IPS-20b (cell line): Measurements from ENCODE around the gene MAST1.

ENCODE experiments used
- H3K27ac ChIP-seq: one replicate; pipeline ENCODE4 v1.5.1; 2013; ENCODE audit warnings: low read length
- H3K27me3 ChIP-seq: 2 replicates; pipeline ENCODE4 v1.6.1; 2013; ENCODE audit warnings: mild to moderate bottlenecking, low read length, inconsistent platforms; ENCODE audit not compliant: insufficient read depth
- H3K36me3 ChIP-seq: 2 replicates; pipeline ENCODE4 v1.6.1; 2013; ENCODE audit warnings: low read depth, mild to moderate bottlenecking, inconsistent platforms, low read length, moderate library complexity; ENCODE audit not compliant: insufficient read depth
- H3K4me1 ChIP-seq: 2 replicates; pipeline ENCODE4 v1.6.1; 2013; ENCODE audit warnings: mild to moderate bottlenecking, control low read depth, inconsistent platforms, low read length, moderate library complexity; ENCODE audit not compliant: insufficient read depth
- H3K4me3 ChIP-seq: 2 replicates; pipeline ENCODE4 v1.5.1; 2013; ENCODE audit warnings: mild to moderate bottlenecking, low read length, inconsistent platforms
- H3K9ac ChIP-seq: 2 replicates; pipeline ENCODE4 v1.6.1; 2013; ENCODE audit warnings: low read depth, mild to moderate bottlenecking, inconsistent platforms, low read length, moderate library complexity
- H3K9me3 ChIP-seq: 2 replicates; pipeline ENCODE4 v1.6.1; 2013; ENCODE audit warnings: mild to moderate bottlenecking, low read depth, low read length, inconsistent platforms; ENCODE audit not compliant: insufficient read depth

MAST1 gene

DNA sequence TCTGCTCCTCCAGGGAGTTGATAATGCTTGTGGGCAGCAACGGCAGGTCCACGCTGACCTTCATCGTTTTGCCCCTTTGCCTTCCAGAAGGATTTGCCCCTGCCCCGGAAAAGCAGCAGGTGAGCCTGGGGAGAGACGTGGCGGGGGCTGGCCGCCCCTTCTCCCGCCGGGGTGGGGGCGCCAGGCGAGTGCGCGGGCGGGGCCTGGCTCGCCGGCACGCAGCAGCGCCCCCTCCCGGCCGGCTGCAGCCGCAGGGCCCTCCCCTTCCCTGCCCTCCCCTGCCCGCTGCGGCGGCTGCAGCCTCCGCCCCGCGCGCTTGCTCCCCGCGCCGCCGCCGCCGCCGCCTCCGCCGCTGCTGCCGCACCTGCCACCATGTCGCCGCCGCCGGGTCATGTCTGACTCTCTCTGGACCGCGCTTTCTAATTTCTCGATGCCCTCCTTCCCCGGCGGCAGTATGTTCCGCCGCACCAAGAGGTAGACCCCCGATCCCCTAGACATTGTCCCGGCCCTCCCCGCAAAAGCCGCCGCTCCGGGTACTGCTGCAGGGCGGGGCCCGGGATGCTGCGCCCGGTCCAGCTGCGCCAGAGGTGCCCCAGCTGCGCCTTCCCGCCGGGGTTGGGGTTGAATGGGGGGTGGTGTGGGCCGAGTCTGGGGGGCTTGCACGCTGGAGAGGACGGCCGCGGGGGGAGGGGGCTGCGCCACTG, at the start of gene MAST1:
Gene MAST1, plus strand, starts transcription at position 334 of the 704 bp plus-strand sequence. Its CDS starts 58 bp downstream, at position 392.
- H3K9ac ChIP-seq: peak within 1 kb of the TSS; percentile 55; the same call in 1 of the 2 replicates
- H3K4me3 ChIP-seq: peak within 1 kb of the TSS; percentile 69
- no peaks in the 10 kb centered on the region for H3K9me3 ChIP-seq
- peaks cover 53% of the 10 kb centered on the region for H3K27me3 ChIP-seq
- H3K27ac ChIP-seq: no peak within 1 kb of the TSS
- H3K36me3 ChIP-seq: no peaks in the 10 kb centered on the region
- peaks cover 9% of the 10 kb centered on the region for H3K4me1 ChIP-seq

DNA sequence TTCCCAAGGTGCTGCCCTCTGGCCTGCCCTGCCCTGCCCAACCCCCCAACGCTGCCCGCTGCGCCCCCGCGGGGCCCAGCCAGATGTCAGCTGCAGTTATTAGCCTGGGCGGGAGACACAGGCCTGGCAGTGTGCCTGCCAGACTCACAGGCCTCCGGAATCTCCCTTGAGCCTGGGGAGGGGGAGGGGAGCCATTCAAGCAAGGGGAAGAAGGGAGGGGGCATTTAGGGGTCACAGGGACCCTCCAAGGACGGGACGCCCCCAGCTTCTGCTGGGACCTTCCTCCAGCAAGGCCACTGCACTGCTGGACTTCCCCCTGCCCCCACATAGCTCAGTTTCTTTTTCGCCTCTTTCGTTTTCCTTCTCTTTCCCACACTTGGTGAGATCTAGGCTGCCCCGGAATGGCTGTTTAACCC, 49.6 kb upstream of the MAST1 start:
- peak overlapping the region; percentile 48; the same call in 1 of the 2 replicates for H3K9ac ChIP-seq
- H3K4me3 ChIP-seq: peak overlapping the region; percentile 76
- no peak overlapping the region for H3K27ac ChIP-seq
- H3K4me1 ChIP-seq: peaks cover 21% of the 10 kb centered on the region
- H3K9me3 ChIP-seq: no peaks in the 10 kb centered on the region
- H3K27me3 ChIP-seq: peaks cover 32% of the 10 kb centered on the region
- no peaks in the 10 kb centered on the region for H3K36me3 ChIP-seq

DNA sequence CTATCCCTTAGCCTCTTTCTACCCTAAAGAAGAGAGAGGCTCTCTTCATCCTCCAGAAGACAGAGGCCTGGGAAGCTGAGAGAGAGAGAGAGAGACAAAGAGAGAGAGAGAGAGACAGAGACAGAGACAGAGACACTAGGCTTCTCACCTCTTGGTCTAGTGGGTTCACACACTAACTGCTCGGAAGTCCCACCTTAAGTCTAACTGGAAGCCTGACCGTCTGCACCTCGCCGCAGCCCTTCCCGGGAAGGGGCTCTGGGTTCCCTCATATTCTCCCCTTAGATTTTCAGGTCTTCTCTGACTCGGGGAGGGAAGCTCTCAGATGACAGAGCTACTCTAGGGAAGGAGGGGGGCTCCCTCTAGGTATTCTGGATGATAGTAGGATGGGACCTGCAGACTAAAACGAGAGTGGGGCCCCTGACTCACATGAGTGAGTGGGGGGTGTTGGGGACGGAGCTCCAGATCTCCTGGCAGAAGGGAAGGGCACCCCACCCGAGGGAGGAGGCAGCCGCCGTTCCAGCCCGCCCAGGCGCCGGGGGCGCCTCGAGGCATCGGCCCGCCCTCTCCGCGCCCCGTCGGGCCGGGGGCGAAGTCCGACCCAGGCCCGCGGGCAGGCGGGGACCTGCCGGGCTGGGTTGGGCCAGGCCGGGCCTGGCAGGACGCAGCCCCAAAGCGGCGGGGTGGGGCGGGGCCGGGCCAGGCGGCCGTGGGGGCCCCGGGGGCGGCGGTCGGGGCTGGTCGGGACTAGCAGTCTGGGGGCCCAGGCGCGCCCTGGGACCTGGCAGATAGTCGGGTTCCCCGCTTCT, 49.0 kb upstream of the MAST1 start:
- no peak overlapping the region for H3K27ac ChIP-seq
- no peaks in the 10 kb centered on the region for H3K9me3 ChIP-seq
- H3K36me3 ChIP-seq: no peaks in the 10 kb centered on the region
- H3K4me1 ChIP-seq: peaks cover 24% of the 10 kb centered on the region
- peaks cover 34% of the 10 kb centered on the region for H3K27me3 ChIP-seq
- peak overlapping the region; percentile 48; the same call in 1 of the 2 replicates for H3K9ac ChIP-seq
- peak overlapping the region; percentile 76 for H3K4me3 ChIP-seq

DNA sequence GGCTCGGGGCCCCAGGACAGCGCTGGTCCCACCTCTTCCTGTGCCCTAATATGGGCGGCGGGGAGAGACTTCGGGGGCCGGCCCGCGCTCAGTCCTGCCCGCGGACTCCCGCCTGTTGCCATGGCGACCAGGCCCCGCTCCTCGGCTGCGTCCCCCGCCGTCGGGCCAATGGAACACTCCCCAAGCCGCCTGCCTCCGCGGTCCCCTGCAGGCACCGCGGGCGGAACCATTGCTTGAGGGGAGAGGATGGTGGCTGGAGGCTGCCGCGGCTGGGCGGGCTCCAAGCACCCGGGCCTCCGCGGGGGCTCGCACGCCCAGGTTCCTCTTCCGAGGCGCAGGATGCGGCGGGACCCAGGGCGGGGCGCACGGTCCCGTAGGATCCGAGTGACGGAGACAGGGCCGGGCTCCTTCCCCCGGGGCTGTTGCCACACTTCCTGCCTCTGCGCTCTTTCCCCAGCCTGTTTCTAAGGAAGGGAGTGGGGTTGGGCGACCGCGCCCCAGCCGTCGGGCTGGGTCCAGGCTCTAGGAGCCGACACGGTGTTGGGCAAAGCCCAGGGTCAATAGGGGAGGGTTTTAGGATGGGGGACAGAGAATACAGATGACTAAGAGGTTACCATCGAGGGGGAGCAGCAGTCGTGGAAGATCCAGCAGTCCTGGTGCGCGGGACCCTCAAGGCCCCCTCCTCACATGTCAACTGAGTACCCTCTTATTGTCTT, 48.3 kb upstream of the MAST1 start:
- Histone ChIP-seq H3K9ac (peak overlapping the region; percentile 66; the same call in 1 of the 2 replicates), H3K36me3 (no peaks in the 10 kb centered on the region), H3K27me3 (peaks cover 40% of the 10 kb centered on the region), H3K4me3 (peak overlapping the region; percentile 76), H3K9me3 (no peaks in the 10 kb centered on the region), H3K27ac (no peak overlapping the region), H3K4me1 (peaks cover 24% of the 10 kb centered on the region)

DNA sequence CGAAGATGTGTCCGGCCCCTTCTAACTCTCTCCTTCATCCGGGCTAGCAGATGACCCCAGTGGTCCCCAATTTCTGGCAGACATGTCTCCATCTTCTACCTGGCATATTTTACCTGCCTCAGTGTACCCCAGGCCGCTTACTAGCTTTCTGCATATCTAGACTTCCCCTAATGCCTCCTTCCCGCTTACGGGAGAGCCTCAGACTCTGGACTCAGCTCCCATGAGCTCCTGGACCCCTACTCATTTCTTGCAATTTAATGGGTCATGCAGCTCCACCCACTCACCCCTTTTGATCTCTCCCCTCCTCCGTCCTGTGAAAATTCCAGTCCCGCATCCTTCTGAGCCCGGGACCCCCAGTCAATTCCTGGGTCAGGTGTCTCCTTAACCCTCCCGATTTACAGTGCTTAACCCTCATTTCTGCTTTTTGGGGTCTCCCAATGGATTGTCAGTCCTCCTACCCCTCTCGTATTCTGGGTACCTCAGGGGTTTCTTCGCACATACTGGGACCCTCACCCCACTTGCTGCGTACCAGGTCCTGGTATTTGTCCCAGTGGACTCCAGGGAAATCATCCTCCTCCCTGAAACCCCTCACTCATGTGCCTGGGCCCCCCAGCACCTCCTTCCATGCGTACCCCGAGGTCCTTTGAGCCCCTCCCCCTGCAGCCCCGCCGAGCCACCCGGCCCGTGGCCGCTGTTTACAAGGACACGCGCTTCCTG, 47.5 kb upstream of the MAST1 start:
- H3K27ac ChIP-seq: no peak overlapping the region
- peak overlapping the region; percentile 76 for H3K4me3 ChIP-seq
- H3K27me3 ChIP-seq: peaks cover 40% of the 10 kb centered on the region
- H3K4me1 ChIP-seq: peaks cover 24% of the 10 kb centered on the region
- peak overlapping the region; percentile 66; the same call in 1 of the 2 replicates for H3K9ac ChIP-seq
- no peaks in the 10 kb centered on the region for H3K9me3 ChIP-seq
- H3K36me3 ChIP-seq: no peaks in the 10 kb centered on the region

DNA sequence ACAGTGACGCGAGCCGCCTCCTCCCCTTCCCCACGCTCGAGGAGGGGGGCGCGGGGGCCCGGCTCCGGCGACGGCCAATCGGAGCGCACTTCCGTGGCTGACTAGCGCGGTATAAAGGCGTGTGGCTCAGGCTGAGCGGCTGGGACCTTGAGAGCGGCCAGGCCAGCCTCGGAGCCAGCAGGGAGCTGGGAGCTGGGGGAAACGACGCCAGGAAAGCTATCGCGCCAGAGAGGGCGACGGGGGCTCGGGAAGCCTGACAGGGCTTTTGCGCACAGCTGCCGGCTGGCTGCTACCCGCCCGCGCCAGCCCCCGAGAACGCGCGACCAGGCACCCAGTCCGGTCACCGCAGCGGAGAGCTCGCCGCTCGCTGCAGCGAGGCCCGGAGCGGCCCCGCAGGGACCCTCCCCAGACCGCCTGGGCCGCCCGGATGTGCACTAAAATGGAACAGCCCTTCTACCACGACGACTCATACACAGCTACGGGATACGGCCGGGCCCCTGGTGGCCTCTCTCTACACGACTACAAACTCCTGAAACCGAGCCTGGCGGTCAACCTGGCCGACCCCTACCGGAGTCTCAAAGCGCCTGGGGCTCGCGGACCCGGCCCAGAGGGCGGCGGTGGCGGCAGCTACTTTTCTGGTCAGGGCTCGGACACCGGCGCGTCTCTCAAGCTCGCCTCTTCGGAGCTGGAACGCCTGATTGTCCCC, 46.8 kb upstream of the MAST1 start, which contains the start of gene JUNB:
Gene JUNB, plus strand, starts transcription at position 142 of the 706 bp plus-strand sequence. Its CDS starts 286 bp downstream, at position 428.
- no peaks in the 10 kb centered on the region for H3K9me3 ChIP-seq
- peak within 1 kb of the TSS; percentile 76 for H3K4me3 ChIP-seq
- peaks cover 31% of the 10 kb centered on the region for H3K4me1 ChIP-seq

DNA sequence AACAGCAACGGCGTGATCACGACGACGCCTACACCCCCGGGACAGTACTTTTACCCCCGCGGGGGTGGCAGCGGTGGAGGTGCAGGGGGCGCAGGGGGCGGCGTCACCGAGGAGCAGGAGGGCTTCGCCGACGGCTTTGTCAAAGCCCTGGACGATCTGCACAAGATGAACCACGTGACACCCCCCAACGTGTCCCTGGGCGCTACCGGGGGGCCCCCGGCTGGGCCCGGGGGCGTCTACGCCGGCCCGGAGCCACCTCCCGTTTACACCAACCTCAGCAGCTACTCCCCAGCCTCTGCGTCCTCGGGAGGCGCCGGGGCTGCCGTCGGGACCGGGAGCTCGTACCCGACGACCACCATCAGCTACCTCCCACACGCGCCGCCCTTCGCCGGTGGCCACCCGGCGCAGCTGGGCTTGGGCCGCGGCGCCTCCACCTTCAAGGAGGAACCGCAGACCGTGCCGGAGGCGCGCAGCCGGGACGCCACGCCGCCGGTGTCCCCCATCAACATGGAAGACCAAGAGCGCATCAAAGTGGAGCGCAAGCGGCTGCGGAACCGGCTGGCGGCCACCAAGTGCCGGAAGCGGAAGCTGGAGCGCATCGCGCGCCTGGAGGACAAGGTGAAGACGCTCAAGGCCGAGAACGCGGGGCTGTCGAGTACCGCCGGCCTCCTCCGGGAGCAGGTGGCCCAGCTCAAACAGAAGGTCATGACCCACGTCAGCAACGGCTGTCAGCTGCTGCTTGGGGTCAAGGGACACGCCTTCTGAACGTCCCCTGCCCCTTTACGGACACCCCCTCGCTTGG, 46.1 kb upstream of the MAST1 start:
- H3K4me1 ChIP-seq: peaks cover 31% of the 10 kb centered on the region

More for the DNA sequence above, 46.8 kb upstream of the MAST1 start, which contains the start of gene JUNB:
- H3K27ac ChIP-seq: no peak within 1 kb of the TSS
- H3K9ac ChIP-seq: peak within 1 kb of the TSS; percentile 75; the same call in 1 of the 2 replicates
- H3K27me3 ChIP-seq: peaks cover 40% of the 10 kb centered on the region
- H3K36me3 ChIP-seq: no peaks in the 10 kb centered on the region

DNA sequence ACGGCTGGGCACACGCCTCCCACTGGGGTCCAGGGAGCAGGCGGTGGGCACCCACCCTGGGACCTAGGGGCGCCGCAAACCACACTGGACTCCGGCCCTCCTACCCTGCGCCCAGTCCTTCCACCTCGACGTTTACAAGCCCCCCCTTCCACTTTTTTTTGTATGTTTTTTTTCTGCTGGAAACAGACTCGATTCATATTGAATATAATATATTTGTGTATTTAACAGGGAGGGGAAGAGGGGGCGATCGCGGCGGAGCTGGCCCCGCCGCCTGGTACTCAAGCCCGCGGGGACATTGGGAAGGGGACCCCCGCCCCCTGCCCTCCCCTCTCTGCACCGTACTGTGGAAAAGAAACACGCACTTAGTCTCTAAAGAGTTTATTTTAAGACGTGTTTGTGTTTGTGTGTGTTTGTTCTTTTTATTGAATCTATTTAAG, 45.4 kb upstream of the MAST1 start:
- Histone ChIP-seq H3K27ac (no peak overlapping the region), H3K4me1 (peaks cover 31% of the 10 kb centered on the region), H3K9me3 (no peaks in the 10 kb centered on the region)

More for the DNA sequence above, 46.1 kb upstream of the MAST1 start:
- Histone ChIP-seq H3K27ac (no peak overlapping the region), H3K36me3 (peaks cover 6% of the 10 kb centered on the region; the same call in 1 of the 2 replicates), H3K27me3 (peaks cover 40% of the 10 kb centered on the region), H3K9me3 (no peaks in the 10 kb centered on the region), H3K4me3 (peak overlapping the region; percentile 76), H3K9ac (peak overlapping the region; percentile 75; the same call in 1 of the 2 replicates)

DNA sequence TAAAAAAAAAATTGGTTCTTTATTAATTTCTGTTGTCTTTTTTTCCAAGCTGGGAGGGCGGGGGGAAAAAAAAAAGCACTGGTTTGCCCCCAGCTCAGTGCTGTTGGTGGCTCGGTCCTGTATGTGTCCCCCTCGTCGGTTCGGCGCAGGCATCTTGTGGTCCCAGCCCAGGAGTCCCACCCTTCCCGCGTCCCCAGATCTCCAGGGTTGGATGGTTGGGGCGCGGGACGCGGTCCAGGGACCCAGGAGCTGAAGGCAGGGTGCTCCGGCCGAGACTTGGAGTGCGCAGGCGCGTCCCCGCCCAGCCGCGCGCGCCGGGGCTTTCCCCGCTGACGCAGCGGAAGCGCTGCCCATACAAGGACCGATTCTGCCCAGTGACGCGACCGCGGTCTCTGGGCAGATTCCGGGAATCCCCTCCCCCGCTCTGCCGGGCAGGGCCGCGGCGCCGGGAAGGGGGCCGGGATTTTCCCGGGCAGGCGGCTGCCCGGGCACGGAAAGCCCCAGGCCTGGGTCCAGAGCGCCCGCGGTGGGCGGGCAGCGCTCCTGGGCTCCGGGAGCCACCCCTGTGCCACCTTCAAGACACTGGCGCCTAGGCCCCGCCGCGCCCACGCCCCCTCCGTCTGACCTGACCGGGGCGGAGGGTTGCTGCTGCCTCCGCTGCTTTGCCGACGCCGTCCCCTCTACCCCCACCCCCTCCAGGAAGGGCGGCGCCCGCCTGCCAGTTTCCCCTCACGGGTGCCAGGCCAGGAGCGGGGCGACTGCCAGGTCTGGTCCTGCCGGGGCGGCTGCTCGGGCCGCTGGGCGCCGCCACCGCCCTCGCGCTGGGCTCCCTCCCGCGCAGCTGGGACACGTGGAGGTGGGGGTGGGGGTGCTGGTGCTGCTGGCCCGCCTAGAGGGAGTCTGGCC, 44.8 kb upstream of the MAST1 start:
- Histone ChIP-seq H3K9me3 (no peaks in the 10 kb centered on the region), H3K27ac (no peak overlapping the region), H3K27me3 (peaks cover 40% of the 10 kb centered on the region), H3K36me3 (peaks cover 11% of the 10 kb centered on the region; the same call in 1 of the 2 replicates), H3K4me3 (peak overlapping the region; percentile 76), H3K4me1 (peaks cover 26% of the 10 kb centered on the region), H3K9ac (peak overlapping the region; percentile 75; the same call in 1 of the 2 replicates)

More for the DNA sequence above, 45.4 kb upstream of the MAST1 start:
- Histone ChIP-seq H3K36me3 (peaks cover 6% of the 10 kb centered on the region; the same call in 1 of the 2 replicates), H3K9ac (peak overlapping the region; percentile 75; the same call in 1 of the 2 replicates), H3K27me3 (peaks cover 40% of the 10 kb centered on the region), H3K4me3 (peak overlapping the region; percentile 76)
